ENCODE measurements around the gene GRIN3B. TPM values are rescaled to one million over a fixed set of nuclear protein-coding genes. Genes with fewer than 3 reads are reported as not detected.

GRIN3B gene
- total and polyA plus RNA-seq, 10 of the 15 experiments (the other 5 are each of a cell fraction or from before 2014, with no cell fraction given) = 0.15 TPM; not detected in 9

DNA sequence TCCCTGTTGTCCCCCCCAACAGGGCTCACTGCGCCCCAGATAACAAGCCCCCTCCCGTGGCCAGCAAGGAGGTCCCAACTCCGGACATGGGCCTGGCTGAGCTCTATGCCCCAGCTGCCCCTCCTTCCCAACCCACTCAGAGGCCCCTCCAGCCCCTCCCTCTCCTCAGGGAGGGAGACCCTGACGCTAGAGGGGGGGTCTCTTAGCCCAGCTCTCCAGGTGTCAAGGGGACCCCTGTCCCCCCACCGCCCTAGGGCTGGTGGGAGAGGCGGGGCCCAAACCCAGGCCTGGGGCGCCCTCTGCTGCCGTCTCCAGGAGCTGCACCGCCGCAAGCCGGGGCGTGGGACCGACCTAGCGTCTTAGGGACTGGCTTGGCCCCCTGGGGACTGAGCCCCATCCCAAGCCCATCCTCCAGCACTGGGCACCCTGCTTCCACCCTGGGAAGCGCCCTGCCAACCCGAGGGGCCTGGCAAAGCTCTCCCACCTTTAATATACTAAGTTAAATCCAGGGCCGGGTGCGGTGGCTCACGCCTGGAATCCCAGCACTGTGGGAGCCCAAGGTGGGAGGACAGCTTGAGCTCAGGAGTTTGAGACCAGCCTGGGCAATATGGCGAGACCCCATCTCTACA, 1.4 kb downstream of the GRIN3B start (continued):
- TF ChIP-seq CBX3 (IDR thresholded peaks at IDR 0.05; ENCODE audit: borderline replicate concordance, low read depth) (no peak), GATAD2B (conservative IDR thresholded peaks at IDR 0.05; ENCODE audit: low read depth) (peak; percentile 65; the same call in 1 of the 2 replicates), SMARCA5 (IDR thresholded peaks at IDR 0.05) (peak; percentile 73), SUPT20H (IDR thresholded peaks at IDR 0.05; ENCODE audit: borderline replicate concordance, control insufficient read depth, low read depth, low read length) (no peak), LARP7 (IDR thresholded peaks at IDR 0.05) (peak; percentile 62; the same call in 1 of the 2 replicates), ETV6 (conservative IDR thresholded peaks at IDR 0.05 in 1 of 2, IDR thresholded peaks at IDR 0.05 in 1 of 2; ENCODE audit: borderline replicate concordance in 1 of 2, low read depth in 1 of 2) (no peak), POLR2A (IDR thresholded peaks at IDR 0.05; ENCODE audit: low read depth, low read length) (no peak), SMC3 (IDR thresholded peaks at IDR 0.05; ENCODE audit: borderline replicate concordance, low read length) (peak; percentile 76), MEF2B (IDR thresholded peaks at IDR 0.05; ENCODE audit: partially characterized antibody, poor library complexity, severe bottlenecking) (peak; percentile 89), NFYA (IDR thresholded peaks at IDR 0.05; ENCODE audit: borderline replicate concordance, low read depth, low read length) (no peak), BHLHE40 (IDR thresholded peaks at IDR 0.05; ENCODE audit: borderline replicate concordance in 1 of 2, low read depth in 2 of 2, low read length in 1 of 2) (peak in 1 of 2 experiments; percentile 28; a peak in 2 of 4 replicates), NFYB (IDR thresholded peaks at IDR 0.05; ENCODE audit: insufficient read depth, low read depth, low read length) (no peak), POU2F2 (IDR thresholded peaks at IDR 0.05; ENCODE audit: borderline replicate concordance, low read depth, low read length) (no peak), KAT2A (conservative IDR thresholded peaks at IDR 0.05; ENCODE audit: control insufficient read depth, low read depth, low read length) (no peak), RUNX3 (IDR thresholded peaks at IDR 0.05; ENCODE audit: low read length) (no peak)
- TF ChIP-seq, protein P1, sequence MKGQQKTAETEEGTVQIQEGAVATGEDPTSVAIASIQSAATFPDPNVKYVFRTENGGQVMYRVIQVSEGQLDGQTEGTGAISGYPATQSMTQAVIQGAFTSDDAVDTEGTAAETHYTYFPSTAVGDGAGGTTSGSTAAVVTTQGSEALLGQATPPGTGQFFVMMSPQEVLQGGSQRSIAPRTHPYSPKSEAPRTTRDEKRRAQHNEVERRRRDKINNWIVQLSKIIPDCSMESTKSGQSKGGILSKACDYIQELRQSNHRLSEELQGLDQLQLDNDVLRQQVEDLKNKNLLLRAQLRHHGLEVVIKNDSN (IDR thresholded peaks at IDR 0.05; ENCODE audit: borderline replicate concordance, extremely low read length, insufficient read depth, low read depth, low read length) = no peak
- TF ChIP-seq, protein P2, sequence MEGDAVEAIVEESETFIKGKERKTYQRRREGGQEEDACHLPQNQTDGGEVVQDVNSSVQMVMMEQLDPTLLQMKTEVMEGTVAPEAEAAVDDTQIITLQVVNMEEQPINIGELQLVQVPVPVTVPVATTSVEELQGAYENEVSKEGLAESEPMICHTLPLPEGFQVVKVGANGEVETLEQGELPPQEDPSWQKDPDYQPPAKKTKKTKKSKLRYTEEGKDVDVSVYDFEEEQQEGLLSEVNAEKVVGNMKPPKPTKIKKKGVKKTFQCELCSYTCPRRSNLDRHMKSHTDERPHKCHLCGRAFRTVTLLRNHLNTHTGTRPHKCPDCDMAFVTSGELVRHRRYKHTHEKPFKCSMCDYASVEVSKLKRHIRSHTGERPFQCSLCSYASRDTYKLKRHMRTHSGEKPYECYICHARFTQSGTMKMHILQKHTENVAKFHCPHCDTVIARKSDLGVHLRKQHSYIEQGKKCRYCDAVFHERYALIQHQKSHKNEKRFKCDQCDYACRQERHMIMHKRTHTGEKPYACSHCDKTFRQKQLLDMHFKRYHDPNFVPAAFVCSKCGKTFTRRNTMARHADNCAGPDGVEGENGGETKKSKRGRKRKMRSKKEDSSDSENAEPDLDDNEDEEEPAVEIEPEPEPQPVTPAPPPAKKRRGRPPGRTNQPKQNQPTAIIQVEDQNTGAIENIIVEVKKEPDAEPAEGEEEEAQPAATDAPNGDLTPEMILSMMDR (IDR thresholded peaks at IDR 0.05 in 2 of 3, conservative IDR thresholded peaks at IDR 0.05 in 1 of 3; ENCODE audit: control insufficient read depth in 2 of 3, extremely low read depth in 1 of 3, insufficient read depth in 1 of 3, low read depth in 3 of 3, low read length in 3 of 3) = peak; percentile 86 to 95 (median 95)
- TF ChIP-seq, protein P3, sequence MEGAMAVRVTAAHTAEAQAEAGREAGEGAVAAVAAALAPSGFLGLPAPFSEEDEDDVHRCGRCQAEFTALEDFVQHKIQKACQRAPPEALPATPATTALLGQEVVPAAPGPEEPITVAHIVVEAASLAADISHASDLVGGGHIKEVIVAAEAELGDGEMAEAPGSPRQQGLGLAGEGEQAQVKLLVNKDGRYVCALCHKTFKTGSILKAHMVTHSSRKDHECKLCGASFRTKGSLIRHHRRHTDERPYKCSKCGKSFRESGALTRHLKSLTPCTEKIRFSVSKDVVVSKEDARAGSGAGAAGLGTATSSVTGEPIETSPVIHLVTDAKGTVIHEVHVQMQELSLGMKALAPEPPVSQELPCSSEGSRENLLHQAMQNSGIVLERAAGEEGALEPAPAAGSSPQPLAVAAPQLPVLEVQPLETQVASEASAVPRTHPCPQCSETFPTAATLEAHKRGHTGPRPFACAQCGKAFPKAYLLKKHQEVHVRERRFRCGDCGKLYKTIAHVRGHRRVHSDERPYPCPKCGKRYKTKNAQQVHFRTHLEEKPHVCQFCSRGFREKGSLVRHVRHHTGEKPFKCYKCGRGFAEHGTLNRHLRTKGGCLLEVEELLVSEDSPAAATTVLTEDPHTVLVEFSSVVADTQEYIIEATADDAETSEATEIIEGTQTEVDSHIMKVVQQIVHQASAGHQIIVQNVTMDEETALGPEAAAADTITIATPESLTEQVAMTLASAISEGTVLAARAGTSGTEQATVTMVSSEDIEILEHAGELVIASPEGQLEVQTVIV (IDR thresholded peaks at IDR 0.05; ENCODE audit: borderline replicate concordance, partially characterized antibody) = no peak

Measured in GM12878 (cell line).